ENCODE results near the gene KRT82.

DNA sequence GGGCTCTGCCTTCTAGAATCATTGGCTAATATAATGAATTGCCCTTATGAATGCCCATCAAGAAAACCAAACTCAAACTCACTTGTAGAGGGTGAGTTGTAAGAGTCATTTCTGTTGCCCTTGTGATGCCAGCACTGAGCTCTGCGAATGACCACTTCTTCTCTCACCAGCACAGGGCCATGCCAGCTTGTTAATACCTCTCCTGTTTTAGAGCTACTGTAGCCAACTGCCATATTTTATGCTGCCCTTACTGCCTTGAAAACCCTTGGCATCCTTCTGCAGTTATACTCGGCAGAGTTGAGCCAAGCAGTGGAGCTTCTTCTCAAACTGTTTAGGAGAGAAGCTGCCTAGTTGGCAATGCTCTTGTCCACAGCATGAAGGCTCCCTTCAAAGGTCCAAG, 19.9 kb upstream of the KRT82 start:
- TF ChIP-seq, protein P1, sequence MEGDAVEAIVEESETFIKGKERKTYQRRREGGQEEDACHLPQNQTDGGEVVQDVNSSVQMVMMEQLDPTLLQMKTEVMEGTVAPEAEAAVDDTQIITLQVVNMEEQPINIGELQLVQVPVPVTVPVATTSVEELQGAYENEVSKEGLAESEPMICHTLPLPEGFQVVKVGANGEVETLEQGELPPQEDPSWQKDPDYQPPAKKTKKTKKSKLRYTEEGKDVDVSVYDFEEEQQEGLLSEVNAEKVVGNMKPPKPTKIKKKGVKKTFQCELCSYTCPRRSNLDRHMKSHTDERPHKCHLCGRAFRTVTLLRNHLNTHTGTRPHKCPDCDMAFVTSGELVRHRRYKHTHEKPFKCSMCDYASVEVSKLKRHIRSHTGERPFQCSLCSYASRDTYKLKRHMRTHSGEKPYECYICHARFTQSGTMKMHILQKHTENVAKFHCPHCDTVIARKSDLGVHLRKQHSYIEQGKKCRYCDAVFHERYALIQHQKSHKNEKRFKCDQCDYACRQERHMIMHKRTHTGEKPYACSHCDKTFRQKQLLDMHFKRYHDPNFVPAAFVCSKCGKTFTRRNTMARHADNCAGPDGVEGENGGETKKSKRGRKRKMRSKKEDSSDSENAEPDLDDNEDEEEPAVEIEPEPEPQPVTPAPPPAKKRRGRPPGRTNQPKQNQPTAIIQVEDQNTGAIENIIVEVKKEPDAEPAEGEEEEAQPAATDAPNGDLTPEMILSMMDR (IDR thresholded peaks at IDR 0.05) = no peak
- TF ChIP-seq POLR2A (IDR thresholded peaks at IDR 0.05) = no peak

Measured in prostate gland (tissue), 2 donors.